OCI-LY1 (cell line): ENCODE data around the gene SRSF8.

Experiments
- H2AFZ ChIP-seq: fragments of 200-600 bp; sonication (generic), shearing (Covaris generic); 2 replicates; pipeline ENCODE4 v1.6.0; 2014; ENCODE audit warnings: antibody characterized with exemption, mild to moderate bottlenecking, low read length
- H3F3A ChIP-seq: fragments of 200-600 bp; sonication (generic), shearing (Covaris generic); 2 replicates; pipeline ENCODE4 v1.6.0; 2014; ENCODE audit warnings: mild to moderate bottlenecking, antibody characterized with exemption, low read length, moderate library complexity; ENCODE audit not compliant: insufficient read depth
- H3K27ac ChIP-seq: fragments of 200-600 bp; sonication (generic); 2 replicates; pipeline ENCODE4 v1.5.1; 2014; ENCODE audit warnings: low read length, mixed run types, mild to moderate bottlenecking, low read depth; ENCODE audit not compliant: poor library complexity, severe bottlenecking
- H3K27me3 ChIP-seq: fragments of 200-600 bp; sonication (generic); 2 replicates; pipeline ENCODE4 v1.6.0; 2014; ENCODE audit warnings: antibody characterized with exemption, mild to moderate bottlenecking, low read length, moderate library complexity; ENCODE audit not compliant: insufficient read depth
- H3K36me3 ChIP-seq: fragments of 200-600 bp; sonication (generic); 2 replicates; pipeline ENCODE4 v1.6.1; 2014; ENCODE audit warnings: mild to moderate bottlenecking, antibody characterized with exemption, low read length, moderate library complexity, mixed read lengths; ENCODE audit not compliant: insufficient read depth
- H3K4me1 ChIP-seq: fragments of 200-600 bp; sonication (generic); 2 replicates; pipeline ENCODE4 v1.5.1; 2014; ENCODE audit warnings: mild to moderate bottlenecking, low read length, moderate library complexity; ENCODE audit not compliant: insufficient read depth, severe bottlenecking
- H3K4me2 ChIP-seq: fragments of 200-600 bp; sonication (generic), shearing (Covaris generic); 2 replicates; pipeline ENCODE4 v1.6.1; 2014; ENCODE audit warnings: low read length
- H3K4me3 ChIP-seq: fragments of 200-600 bp; sonication (generic); 2 replicates; pipeline ENCODE4 v1.5.1; 2014; ENCODE audit warnings: low read length, low read depth, mild to moderate bottlenecking, mixed read lengths; ENCODE audit not compliant: poor library complexity, severe bottlenecking
- H3K79me2 ChIP-seq: fragments of 200-600 bp; shearing (Covaris generic); 2 replicates; pipeline ENCODE4 v1.6.1; 2016; ENCODE audit warnings: mixed run types, low read length, mixed read lengths; ENCODE audit not compliant: insufficient read depth
- H3K9ac ChIP-seq: fragments of 200-600 bp; sonication (generic), shearing (Covaris generic); 2 replicates; pipeline ENCODE4 v1.6.1; 2014; ENCODE audit warnings: mild to moderate bottlenecking, low read length, mixed read lengths
- H3K9me2 ChIP-seq: fragments of 200-600 bp; sonication (generic), shearing (Covaris generic); 2 replicates; pipeline ENCODE4 v1.6.1; 2014; ENCODE audit warnings: low read depth, mild to moderate bottlenecking, low read length, mixed read lengths
- H3K9me3 ChIP-seq: fragments of 200-600 bp; shearing (Covaris generic); 2 replicates; pipeline ENCODE4 v1.6.1; 2014; ENCODE audit warnings: low read length, mixed read lengths
- H4K20me1 ChIP-seq: fragments of 200-600 bp; sonication (generic), shearing (Covaris generic); 2 replicates; pipeline ENCODE4 v1.6.0; 2016; ENCODE audit warnings: mild to moderate bottlenecking, low read length; ENCODE audit not compliant: insufficient read depth
- EZH2 ChIP-seq: fragments of 200-600 bp; sonication (generic), shearing (Covaris generic); IDR thresholded peaks from 2 replicates; pipeline ENCODE4 v1.8.0; 2017; ENCODE audit warnings: borderline replicate concordance, mixed run types, mild to moderate bottlenecking, antibody characterized with exemption, low read length, moderate library complexity, mixed read lengths
- TF ChIP-seq, protein P1 (sequence below): fragments of 200-600 bp; sonication (generic), shearing (Covaris generic); IDR thresholded peaks from 2 replicates; pipeline ENCODE4 v1.5.1; 2017; ENCODE audit warnings: mild to moderate bottlenecking, antibody characterized with exemption, low read length, moderate library complexity, mixed read lengths

SRSF8 gene

DNA sequence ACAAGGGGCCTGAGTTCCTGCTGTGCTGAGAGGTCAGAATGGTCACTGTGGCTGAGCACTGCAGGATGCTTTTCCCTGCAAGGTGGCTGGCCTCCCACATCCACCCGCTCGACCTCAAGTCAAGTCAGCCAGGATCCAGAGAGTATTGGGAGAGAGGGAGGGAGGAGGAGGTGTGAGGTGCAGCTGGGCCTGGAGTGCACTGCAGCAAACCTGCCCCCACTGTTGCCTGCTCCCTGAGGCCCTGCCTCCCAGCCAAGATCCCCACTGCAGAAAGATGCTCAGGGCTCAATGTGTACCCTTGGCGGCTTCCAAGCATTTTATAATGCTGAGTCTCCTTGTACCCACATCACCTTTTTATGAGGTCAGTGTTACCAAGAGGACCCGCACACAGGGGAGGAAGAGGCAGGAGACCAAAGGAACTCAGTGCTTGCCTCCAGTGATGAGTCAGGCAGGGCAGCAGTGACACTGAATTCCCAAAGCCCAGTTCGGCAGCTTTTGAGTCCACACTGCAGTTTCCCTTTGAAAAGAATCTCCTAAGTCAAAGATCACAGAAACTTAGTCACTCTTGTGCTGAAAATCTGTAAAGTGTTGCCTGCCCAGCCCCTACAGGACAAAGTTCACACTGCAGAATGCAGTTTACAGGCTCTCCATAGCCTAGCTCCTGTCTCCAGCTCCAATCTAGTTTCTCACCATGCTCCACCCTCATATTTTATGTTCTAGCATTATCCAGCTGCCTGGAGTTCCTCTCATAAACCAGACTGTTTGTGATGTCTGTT, 26.0 kb downstream of the SRSF8 start:
- no peak overlapping the region for H3K9ac ChIP-seq
- H3K79me2 ChIP-seq: no peaks in the 10 kb centered on the region
- H4K20me1 ChIP-seq: no peaks in the 10 kb centered on the region
- no peak overlapping the region for H3K4me2 ChIP-seq
- no peak overlapping the region for H3K27ac ChIP-seq
- no peak overlapping the region for H3K4me3 ChIP-seq
- H3K4me1 ChIP-seq: peaks cover 13% of the 10 kb centered on the region
- no peaks in the 10 kb centered on the region for H3K36me3 ChIP-seq
- no peaks in the 10 kb centered on the region for H3K27me3 ChIP-seq
- no peaks in the 10 kb centered on the region for H3F3A ChIP-seq
- H2AFZ ChIP-seq: no peak overlapping the region
- TF ChIP-seq EZH2: no peak
- TF ChIP-seq, protein P1, sequence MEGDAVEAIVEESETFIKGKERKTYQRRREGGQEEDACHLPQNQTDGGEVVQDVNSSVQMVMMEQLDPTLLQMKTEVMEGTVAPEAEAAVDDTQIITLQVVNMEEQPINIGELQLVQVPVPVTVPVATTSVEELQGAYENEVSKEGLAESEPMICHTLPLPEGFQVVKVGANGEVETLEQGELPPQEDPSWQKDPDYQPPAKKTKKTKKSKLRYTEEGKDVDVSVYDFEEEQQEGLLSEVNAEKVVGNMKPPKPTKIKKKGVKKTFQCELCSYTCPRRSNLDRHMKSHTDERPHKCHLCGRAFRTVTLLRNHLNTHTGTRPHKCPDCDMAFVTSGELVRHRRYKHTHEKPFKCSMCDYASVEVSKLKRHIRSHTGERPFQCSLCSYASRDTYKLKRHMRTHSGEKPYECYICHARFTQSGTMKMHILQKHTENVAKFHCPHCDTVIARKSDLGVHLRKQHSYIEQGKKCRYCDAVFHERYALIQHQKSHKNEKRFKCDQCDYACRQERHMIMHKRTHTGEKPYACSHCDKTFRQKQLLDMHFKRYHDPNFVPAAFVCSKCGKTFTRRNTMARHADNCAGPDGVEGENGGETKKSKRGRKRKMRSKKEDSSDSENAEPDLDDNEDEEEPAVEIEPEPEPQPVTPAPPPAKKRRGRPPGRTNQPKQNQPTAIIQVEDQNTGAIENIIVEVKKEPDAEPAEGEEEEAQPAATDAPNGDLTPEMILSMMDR: peak; percentile 42
- H3K9me3 ChIP-seq: no peaks in the 10 kb centered on the region
- no peaks in the 10 kb centered on the region for H3K9me2 ChIP-seq

DNA sequence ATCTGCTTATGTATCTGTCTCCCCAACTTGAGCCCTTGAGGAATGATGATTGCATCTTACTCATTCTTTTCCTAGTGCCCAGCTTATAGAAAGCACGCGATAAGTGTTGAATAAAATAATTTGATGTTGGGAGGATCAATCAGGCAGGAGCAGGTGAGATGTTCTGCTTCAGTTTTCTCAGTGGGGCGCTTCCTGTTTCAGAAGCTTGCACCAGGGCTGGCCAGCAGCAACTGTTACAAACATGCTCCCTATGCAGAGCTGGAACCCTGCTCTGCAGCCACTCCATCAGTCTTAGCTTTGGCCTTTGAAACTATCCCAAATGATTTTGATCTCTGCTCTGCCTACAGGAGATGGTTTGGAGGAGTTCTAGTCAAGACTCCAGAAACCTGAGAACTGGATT, 26.8 kb downstream of the SRSF8 start:
- no peak overlapping the region for H3K4me3 ChIP-seq
- TF ChIP-seq EZH2: no peak
- TF ChIP-seq, protein P1: no peak
- no peak overlapping the region for H3K27ac ChIP-seq
- H3K27me3 ChIP-seq: no peaks in the 10 kb centered on the region
- no peaks in the 10 kb centered on the region for H3K9me3 ChIP-seq
- no peaks in the 10 kb centered on the region for H3F3A ChIP-seq
- H3K9ac ChIP-seq: no peak overlapping the region
- H3K4me2 ChIP-seq: no peak overlapping the region
- no peaks in the 10 kb centered on the region for H3K36me3 ChIP-seq
- peaks cover 13% of the 10 kb centered on the region for H3K4me1 ChIP-seq
- H3K9me2 ChIP-seq: no peaks in the 10 kb centered on the region
- no peaks in the 10 kb centered on the region for H4K20me1 ChIP-seq
- H3K79me2 ChIP-seq: no peaks in the 10 kb centered on the region
- H2AFZ ChIP-seq: no peak overlapping the region

DNA sequence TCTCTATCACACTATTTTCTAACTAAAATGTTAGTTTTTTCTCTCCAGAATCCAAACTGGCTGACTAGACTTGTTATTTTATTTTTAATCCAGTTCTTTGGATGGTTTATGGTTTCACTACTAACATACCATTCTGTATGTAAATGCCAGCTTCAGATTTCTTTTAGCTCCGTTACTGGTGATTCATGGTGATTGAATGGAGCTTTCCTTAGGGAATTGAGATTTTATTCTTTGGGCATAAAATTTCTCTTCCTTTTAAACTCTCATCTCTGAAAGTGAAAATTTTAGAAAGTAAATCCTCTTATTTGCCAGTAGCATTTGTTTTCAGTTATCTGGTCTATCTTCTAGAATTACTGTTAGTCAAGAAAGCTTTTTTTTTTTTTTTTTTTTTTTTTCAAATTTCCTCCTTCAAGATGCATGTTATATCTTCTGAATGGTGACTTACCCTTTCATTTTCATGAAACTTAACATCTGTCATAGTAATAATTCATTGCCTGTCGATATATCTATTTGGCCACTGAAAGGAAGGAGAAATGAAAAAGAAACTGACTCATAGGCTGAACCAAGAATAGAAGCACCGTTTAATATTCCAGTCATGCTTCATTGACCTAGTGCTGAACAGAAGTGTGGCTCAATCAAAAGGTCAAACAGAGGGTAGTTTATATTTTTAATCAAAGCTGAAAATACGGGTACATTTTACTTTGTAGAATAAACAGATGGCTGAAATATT, 29.3 kb downstream of the SRSF8 start:
- no peaks in the 10 kb centered on the region for H3K4me1 ChIP-seq

More for the DNA sequence above, 29.3 kb downstream of the SRSF8 start:
- no peak for TF ChIP-seq EZH2
- TF ChIP-seq, protein P1: no peak
- Histone ChIP-seq H2AFZ (no peak overlapping the region), H3K79me2 (no peaks in the 10 kb centered on the region), H3K27me3 (no peaks in the 10 kb centered on the region; the same call in 1 of the 2 replicates), H3K36me3 (no peaks in the 10 kb centered on the region), H3K9me2 (no peaks in the 10 kb centered on the region), H4K20me1 (no peaks in the 10 kb centered on the region), H3K27ac (no peak overlapping the region), H3K9ac (no peak overlapping the region), H3K9me3 (no peaks in the 10 kb centered on the region), H3K4me3 (no peak overlapping the region), H3K4me2 (no peak overlapping the region), H3F3A (no peaks in the 10 kb centered on the region)
